GM18508 (cell line): Measurements from ENCODE around the gene ARHGEF25.

Experiments
- ATAC-seq: cut with Tn5 transposase; IDR thresholded peaks from one replicate; pipeline ENCODE4 v1.9.1; 2021; ENCODE audit warnings: moderate number of reproducible peaks; ENCODE audit not compliant: insufficient read depth, unreplicated experiment

ARHGEF25 gene

DNA sequence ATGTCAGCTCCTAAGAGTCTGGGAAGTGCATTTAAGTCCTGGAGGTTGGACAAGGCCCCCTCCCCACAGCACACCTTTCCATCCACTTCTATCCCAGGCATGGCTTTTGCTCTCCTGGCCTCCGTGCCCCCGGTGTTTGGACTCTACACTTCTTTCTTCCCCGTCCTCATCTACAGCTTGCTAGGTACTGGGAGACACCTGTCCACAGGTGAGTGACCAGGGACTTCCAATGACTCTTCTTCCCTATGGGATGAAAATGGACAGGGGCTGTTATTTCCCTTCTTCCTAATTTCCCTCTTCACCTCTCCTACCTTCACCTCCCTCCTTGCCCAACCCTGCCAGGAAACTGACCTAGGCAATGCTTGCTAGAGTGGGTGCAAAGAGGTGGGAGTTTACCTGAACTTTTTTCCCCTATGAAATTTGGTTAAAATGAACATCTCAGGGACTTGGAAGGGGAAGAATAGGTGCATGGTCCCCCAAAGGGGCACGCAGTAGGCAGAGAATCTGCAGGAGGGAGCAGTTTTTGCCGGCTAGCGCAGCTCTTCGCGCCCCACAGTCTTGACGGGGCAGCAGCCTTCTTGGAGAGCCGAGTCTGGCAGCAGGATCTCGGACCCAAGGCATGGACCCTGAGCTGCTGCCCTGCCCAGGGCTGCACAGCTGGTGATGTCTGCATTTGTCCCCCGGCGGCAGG lies 9.2 kb downstream of the ARHGEF25 start:
- no peak for ATAC-seq

DNA sequence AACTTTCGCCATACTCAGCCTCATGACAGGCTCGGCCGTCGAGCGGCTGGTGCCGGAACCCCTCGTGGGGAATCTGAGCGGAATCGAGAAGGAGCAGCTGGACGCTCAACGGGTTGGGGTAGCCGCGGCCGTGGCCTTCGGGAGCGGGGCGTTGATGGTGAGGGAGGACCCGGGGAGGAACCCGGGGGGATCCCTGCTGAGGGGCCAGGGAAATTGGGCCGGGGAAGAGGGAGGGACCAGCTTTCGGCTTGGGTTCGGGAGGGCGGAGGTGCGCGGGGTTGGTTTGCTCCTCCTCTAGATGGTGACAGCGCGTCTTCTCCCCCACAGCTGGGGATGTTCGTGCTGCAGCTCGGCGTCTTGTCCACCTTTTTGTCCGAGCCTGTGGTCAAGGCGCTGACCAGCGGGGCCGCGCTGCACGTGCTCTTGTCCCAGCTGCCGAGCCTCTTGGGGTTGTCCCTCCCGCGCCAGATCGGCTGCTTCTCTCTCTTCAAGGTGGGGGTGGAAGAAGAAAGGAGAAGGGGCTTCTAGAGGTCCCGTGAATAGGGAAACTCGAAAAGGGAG lies 9.8 kb downstream of the ARHGEF25 start:
- ATAC-seq: no peak

DNA sequence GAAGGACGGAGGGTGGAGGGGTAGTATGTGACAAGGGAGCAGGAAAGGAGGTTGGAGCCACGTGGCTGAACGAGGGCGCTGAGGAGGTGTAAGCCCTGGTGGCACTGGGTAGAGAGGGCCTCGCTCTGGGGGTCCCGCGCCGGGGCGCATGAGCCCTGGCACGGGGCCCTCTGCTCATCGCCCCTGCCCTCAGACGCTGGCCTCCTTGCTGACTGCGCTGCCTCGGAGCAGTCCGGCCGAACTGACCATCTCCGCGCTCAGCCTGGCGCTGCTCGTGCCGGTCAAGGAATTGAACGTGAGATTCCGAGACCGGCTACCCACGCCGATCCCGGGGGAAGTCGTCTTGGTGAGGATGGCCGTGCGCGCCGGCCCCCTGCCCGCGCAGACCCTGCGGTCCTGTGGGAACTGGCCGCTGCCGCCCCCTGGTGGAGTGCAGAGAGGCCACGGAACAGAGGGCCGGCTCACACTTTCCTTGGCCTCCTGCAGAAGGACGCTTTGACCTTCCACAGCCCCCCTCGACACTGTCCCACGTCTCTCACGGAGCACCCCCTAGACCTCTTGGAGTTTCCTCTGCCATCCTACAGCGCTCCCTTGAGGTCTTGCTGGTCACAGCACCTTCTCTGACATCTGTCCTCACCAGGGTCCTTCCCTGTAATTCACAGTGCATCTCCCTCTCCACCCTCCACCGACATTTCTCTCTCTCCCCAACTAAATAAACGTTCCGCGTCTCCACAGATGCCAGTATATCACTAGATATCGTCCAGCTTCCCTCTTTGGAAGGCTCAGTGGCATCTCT lies 10.5 kb downstream of the ARHGEF25 start:
- no peak for ATAC-seq

- ATAC-seq: no peak
Observed at GRCh38 chr12:57622293-57623245, 11.3 kb downstream of the ARHGEF25 start.

DNA sequence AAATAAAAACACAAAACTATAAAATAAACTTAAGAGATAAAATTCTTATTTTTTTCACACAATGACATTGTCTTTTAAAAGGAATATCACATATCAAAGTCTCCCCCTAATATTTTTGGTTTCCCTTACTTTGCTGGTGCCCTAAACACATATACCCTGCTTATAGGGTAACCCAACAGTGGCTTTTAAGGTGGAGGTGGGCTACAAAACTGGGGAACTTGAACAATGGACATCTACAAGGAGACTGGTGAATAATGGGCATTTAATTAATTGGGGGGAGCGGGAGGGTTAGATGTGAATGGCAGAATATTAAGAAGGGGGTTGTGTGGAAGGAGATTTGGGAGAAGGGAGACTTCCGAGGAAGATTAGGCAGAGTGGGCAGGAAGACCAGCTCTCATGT lies 12.2 kb downstream of the ARHGEF25 start:
- ATAC-seq: no peak

DNA sequence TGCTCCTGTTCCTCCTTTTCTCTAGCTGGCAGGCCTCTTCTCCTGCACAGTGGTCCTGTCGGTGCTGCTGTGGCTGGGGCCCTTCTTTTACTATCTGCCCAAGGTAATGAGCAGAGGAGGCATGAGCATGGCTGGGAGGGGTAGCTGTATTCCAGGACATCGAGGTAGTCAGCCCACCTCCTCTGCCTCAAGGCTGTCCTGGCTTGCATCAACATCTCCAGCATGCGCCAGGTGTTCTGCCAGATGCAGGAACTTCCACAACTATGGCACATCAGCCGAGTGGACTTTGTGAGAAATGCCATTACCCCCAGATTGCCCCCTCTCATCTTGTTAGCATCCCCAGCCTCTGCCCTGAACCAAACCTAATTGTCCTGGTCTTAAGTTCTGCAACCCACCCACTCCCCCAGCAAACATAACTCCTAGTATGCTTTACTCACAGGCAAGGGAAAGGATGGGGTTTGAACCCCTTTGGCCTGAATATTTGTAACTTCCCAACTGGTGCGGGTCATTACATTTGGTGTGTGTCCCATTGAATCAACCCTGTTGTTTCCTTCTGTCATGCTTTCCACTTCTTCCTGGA lies 12.7 kb downstream of the ARHGEF25 start:
- ATAC-seq: no peak

DNA sequence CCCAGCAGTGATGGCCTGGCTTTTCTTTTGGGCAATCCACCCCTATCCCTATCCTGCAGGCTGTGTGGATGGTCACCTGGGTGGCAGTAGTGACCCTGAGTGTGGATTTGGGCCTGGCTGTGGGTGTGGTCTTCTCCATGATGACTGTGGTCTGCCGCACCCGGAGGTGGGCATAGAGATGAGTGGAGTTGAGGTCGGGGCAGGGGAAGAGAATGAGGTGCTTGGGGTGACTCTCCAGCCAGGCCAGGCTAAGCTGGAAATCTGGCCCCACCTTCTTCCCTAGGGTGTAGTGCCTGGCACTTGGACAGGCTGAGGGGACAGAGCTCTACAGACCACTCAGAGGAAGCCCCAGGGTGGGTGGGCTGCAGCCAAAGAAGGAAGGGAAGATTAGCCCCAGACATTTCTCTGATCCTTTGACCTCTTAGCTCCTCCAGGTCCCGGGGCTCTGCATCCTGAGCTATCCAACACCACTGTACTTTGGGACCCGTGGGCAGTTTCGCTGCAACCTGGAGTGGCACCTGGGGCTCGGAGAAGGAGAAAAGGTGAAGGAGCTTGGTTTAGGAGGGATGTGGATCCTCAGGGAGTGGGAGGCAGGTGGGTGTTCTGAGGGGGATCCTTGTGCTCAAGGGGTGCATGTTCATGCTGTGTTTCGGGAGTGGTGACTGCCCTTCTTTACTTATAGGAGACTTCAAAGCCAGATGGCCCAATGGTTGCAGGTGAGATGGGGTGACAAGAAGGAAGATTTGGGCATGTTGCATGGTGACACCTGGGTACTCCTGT lies 13.4 kb downstream of the ARHGEF25 start:
- no peak for ATAC-seq

DNA sequence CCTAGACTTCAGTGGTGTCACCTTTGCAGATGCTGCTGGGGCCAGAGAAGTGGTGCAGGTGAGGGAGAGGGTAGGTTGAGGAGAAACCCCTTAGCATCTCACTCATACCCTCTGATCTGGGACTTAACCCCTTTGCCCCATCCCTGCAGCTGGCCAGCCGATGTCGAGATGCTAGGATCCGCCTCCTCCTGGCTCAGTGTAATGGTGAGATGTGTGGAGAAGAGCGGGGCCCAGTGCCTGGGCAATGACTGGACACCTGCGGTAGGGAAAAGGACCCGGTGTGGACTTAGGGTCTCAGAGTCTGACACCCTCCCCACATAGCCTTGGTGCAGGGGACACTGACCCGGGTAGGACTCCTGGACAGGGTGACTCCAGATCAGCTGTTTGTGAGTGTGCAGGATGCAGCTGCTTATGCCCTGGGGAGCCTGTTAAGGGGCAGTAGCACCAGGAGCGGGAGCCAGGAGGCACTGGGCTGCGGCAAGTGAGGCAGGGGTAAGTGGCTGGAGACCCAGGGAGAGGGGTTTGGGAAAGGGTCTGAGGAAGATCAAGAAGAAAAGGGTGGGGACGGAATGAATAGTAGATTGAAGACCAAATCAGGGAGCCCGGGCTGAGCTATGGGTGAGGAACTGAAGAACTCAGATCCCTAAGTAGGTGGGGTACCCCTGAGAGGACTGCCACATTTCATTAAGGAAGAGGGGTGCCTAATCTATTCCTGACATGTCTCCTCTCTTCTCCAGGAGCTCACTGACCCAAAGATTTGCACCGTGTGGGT lies 14.2 kb downstream of the ARHGEF25 start:
- ATAC-seq: no peak

DNA sequence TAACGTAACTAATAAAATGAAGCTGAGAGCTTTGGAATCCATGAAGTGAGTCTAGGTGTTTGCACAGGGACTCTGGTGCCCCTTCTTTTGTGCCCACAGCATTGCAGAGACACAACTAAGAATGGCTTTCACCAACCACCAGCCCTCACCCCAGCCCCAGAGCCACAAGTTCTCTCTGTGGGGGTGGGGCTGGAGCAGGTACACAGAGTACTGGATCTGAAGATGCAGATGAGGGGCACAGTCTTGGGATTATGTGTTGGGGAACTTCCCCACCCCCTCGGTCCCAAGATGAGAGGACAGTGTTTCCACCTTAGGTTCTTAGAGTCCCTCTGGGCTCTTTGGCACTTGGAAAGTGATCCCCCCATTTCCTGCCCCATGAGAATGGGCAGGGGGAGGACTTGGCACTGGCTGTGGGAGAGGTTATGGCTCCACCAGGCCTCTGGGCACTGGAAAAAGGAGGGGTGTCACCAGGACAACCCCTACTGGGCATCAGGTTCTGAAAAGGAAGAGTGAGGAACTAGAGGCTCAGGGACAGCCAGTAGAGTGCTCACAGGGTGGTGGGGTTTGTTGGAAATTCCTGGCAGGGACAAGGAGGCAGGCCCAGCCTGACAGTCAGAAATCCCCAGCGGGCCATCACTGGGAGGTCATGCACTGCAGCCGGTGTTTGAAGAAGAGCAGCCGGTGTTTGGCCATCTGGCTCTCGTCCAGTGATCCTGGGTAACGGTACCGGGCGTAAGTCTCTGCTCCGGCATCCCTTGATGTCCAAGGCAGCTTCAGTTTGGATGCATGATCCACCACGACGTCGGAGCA lies 15.1 kb downstream of the ARHGEF25 start:
- no peak for ATAC-seq

- no peak for ATAC-seq
Observed at GRCh38 chr12:57626921-57627445, 15.7 kb downstream of the ARHGEF25 start.

- no peak for ATAC-seq
Observed at GRCh38 chr12:57627501-57628279, 16.5 kb downstream of the ARHGEF25 start.

DNA sequence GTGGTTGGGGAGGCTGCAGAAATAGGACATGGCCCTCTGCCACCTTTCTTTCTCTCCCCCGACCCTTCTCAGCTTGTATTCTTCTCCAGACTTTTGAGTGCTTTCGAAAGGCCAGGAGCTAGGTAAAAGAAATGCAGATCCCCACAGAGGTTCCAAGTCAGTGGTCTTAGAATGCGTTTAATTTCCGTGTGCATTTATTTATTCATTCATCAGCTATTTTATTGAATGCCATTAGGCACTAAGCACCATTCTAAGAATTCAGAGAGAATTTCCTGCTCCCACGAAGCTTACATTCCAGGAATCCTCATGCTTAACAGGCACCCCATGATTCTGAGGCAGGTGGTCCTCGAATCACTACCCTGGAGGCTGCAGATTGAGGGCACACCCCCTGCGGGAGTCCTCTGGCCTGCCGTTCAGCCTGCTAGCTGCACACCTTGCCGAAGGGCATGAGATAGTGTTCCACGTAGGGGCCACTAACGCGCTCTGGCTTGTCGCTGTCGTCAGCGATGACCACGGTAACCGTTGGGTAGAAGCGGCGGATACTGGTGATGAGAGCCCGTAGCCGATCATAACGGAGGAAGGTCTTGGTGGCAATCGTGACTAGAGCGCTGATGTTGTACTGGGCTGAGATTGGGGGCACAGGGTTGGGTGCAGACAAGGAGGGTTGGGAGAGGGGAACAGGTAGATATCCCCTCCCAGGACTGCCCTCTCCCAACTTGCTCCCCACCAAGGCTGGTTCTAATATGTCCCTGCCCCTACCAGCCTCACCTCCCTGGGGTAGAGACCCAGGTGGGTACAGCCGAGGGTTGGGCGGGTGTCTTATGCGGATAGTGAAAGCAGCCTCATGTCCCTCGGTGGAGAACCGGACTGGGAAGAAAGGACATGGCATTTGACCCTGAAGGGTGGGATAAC lies 17.3 kb downstream of the ARHGEF25 start:
- ATAC-seq: no peak

DNA sequence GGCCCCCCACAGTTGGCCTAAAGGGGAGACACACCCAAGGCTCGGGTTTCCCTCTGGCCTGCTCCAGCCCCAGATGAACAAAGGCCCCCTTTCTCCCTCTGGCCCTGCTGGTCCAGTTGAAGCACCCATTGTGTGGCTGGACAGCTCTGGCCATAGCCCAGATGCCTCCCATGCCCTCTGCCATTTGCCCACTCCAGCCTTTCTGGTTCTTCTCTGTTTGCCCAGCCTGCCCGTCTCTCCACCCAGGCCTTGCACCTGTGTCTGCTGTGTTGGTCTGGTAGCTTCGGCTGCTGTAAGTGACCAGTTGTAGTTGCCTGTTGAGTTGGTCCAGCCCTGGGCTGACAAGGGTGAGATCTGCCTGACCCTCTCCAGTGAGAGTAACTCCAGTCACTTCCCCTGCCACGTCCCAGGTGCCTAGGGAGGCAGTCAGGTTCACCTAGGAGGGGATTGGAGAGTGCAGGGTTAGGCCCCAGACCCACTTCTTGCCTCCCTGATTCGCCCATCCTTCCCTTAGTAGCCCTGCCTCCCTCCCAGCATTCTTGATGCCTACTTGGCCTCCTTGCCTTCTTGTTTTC lies 18.7 kb downstream of the ARHGEF25 start:
- no peak for ATAC-seq

GRCh38 chr12:57630891-57631433 lies 19.7 kb downstream of the ARHGEF25 start:
- ATAC-seq: no peak

GRCh38 chr12:57631566-57632072 lies 20.4 kb downstream of the ARHGEF25 start:
- no peak for ATAC-seq
